Endothelial cell (in vitro differentiated cells): ENCODE results near the gene ADD2. TPM values are rescaled to one million over a fixed set of nuclear protein-coding genes. Genes with fewer than 3 reads are reported as not detected.

Experiments
- DNase-seq: peaks from one replicate; pipeline ENCODE4 v3.0.0; 2021; ENCODE audit warnings: low spot score
- H3K27ac Mint-ChIP-seq: one replicate; pipeline ENCODE4 v1.8.0; 2021; ENCODE audit warnings: mixed read lengths, inconsistent platforms; ENCODE audit not compliant: unreplicated experiment
- H3K27me3 Mint-ChIP-seq: one replicate; pipeline ENCODE4 v1.8.0; 2021; ENCODE audit warnings: mild to moderate bottlenecking, moderate library complexity, mixed read lengths, inconsistent platforms; ENCODE audit not compliant: unreplicated experiment
- H3K36me3 Mint-ChIP-seq: one replicate; pipeline ENCODE4 v1.8.0; 2021; ENCODE audit warnings: mild to moderate bottlenecking, low read depth, mixed read lengths, inconsistent platforms; ENCODE audit not compliant: unreplicated experiment
- H3K4me1 Mint-ChIP-seq: one replicate; pipeline ENCODE4 v1.8.0; 2021; ENCODE audit warnings: mild to moderate bottlenecking, mixed read lengths, inconsistent platforms; ENCODE audit not compliant: unreplicated experiment
- H3K4me3 Mint-ChIP-seq: one replicate; pipeline ENCODE4 v1.8.0; 2021; ENCODE audit warnings: mild to moderate bottlenecking, mixed read lengths, inconsistent platforms; ENCODE audit not compliant: unreplicated experiment
- H3K9me3 Mint-ChIP-seq: one replicate; pipeline ENCODE4 v1.8.0; 2021; ENCODE audit warnings: mixed read lengths, inconsistent platforms; ENCODE audit not compliant: unreplicated experiment
- CTCF ChIP-seq: fragments of 200-600 bp; sonication (generic); IDR thresholded peaks from one replicate; pipeline ENCODE4 v1.5.0; 2021; ENCODE audit warnings: antibody characterized with exemption; ENCODE audit not compliant: unreplicated experiment
- total RNA-seq: library from RNA; stranded (reverse); fragmentation: NEBNext Ultra II Directional; extraction: Animal tissue kit (Norgen Biotek cat#: 25700); gene quantifications from one replicate; pipeline ENCODE4 v1.2.1, GENCODE V29; 2021; ENCODE audit not compliant: unreplicated experiment

Gene ADD2
- total RNA-seq, 1 donor from 2014 or later: 54.0 TPM

GRCh38 chr2:70651014-70651413 is 117.0 kb downstream of the ADD2 start:
- Mint-ChIP-seq H3K4me1 (peaks cover 7% of the 10 kb centered on the region), H3K27ac (no peak overlapping the region), H3K36me3 (no peaks in the 10 kb centered on the region), H3K9me3 (no peaks in the 10 kb centered on the region), H3K4me3 (no peak overlapping the region), H3K27me3 (peaks cover 4% of the 10 kb centered on the region)
- TF ChIP-seq CTCF: no peak
- no peak for DNase-seq

- no peaks in the 10 kb centered on the region for H3K9me3 Mint-ChIP-seq
- no peak overlapping the region for H3K4me3 Mint-ChIP-seq
- no peak for TF ChIP-seq CTCF
- H3K4me1 Mint-ChIP-seq: peaks cover 16% of the 10 kb centered on the region
- peaks cover 4% of the 10 kb centered on the region for H3K27me3 Mint-ChIP-seq
- H3K27ac Mint-ChIP-seq: no peak overlapping the region
- H3K36me3 Mint-ChIP-seq: no peaks in the 10 kb centered on the region
- DNase-seq: no peak
These were observed 119.0 kb downstream of the ADD2 start for GRCh38 chr2:70648961-70649360.

GRCh38 chr2:70647873-70648481 is 120.0 kb downstream of the ADD2 start:
- H3K27ac Mint-ChIP-seq: no peak overlapping the region
- peak; percentile 93 for TF ChIP-seq CTCF
- H3K27me3 Mint-ChIP-seq: peaks cover 5% of the 10 kb centered on the region
- DNase-seq: peak; percentile 88
- peaks cover 16% of the 10 kb centered on the region for H3K4me1 Mint-ChIP-seq
- no peaks in the 10 kb centered on the region for H3K36me3 Mint-ChIP-seq
- no peak overlapping the region for H3K4me3 Mint-ChIP-seq
- H3K9me3 Mint-ChIP-seq: no peaks in the 10 kb centered on the region

- Mint-ChIP-seq H3K9me3 (no peaks in the 10 kb centered on the region), H3K36me3 (no peaks in the 10 kb centered on the region), H3K4me1 (peaks cover 16% of the 10 kb centered on the region), H3K27ac (no peak overlapping the region), H3K27me3 (peaks cover 7% of the 10 kb centered on the region), H3K4me3 (no peak overlapping the region)
- TF ChIP-seq CTCF: no peak
- no peak for DNase-seq
These were observed 121.6 kb downstream of the ADD2 start for GRCh38 chr2:70646420-70646818.

GRCh38 chr2:70645733-70646419 is 122.1 kb downstream of the ADD2 start:
- peaks cover 4% of the 10 kb centered on the region for H3K27me3 Mint-ChIP-seq
- no peak overlapping the region for H3K27ac Mint-ChIP-seq
- DNase-seq: peak; percentile 17
- H3K9me3 Mint-ChIP-seq: no peaks in the 10 kb centered on the region
- H3K4me3 Mint-ChIP-seq: no peak overlapping the region
- peaks cover 16% of the 10 kb centered on the region for H3K4me1 Mint-ChIP-seq
- H3K36me3 Mint-ChIP-seq: no peaks in the 10 kb centered on the region
- no peak for TF ChIP-seq CTCF
